HG03460 (cell line): ENCODE data around the gene SIK3.

Source experiments
- ATAC-seq: cut with Tn5 transposase; IDR thresholded peaks from one replicate; pipeline ENCODE4 v1.9.1; 2021; ENCODE audit not compliant: unreplicated experiment

The SIK3 gene

GRCh38 chr11:116873381-116873780 is 224.8 kb downstream of the SIK3 start:
- no peak for ATAC-seq

GRCh38 chr11:116871248-116871647 is 227.0 kb downstream of the SIK3 start:
- no peak for ATAC-seq

GRCh38 chr11:116870054-116870453 is 228.2 kb downstream of the SIK3 start:
- ATAC-seq = no peak

GRCh38 chr11:116869610-116870009 is 228.6 kb downstream of the SIK3 start:
- ATAC-seq = no peak

GRCh38 chr11:116868066-116868465 is 230.2 kb downstream of the SIK3 start:
- no peak for ATAC-seq

- ATAC-seq = no peak
These were observed 230.6 kb downstream of the SIK3 start for GRCh38 chr11:116867619-116868018.

GRCh38 chr11:116866804-116867455 is 231.3 kb downstream of the SIK3 start:
- no peak for ATAC-seq

GRCh38 chr11:116865696-116866095 is 232.5 kb downstream of the SIK3 start:
- ATAC-seq = no peak

GRCh38 chr11:116864531-116864930 is 233.7 kb downstream of the SIK3 start:
- ATAC-seq = no peak

GRCh38 chr11:116862951-116863350 is 235.3 kb downstream of the SIK3 start:
- no peak for ATAC-seq

GRCh38 chr11:116862185-116862584 is 236.0 kb downstream of the SIK3 start:
- no peak for ATAC-seq

- no peak for ATAC-seq
These were observed 236.7 kb downstream of the SIK3 start for GRCh38 chr11:116861539-116861938.

- ATAC-seq = no peak
These were observed 237.9 kb downstream of the SIK3 start for GRCh38 chr11:116860303-116860702.

- no peak for ATAC-seq
These were observed 239.1 kb downstream of the SIK3 start for GRCh38 chr11:116859175-116859574.

GRCh38 chr11:116857936-116858335 is 240.3 kb downstream of the SIK3 start:
- no peak for ATAC-seq

- no peak for ATAC-seq
These were observed 240.9 kb downstream of the SIK3 start for GRCh38 chr11:116857316-116857715.

GRCh38 chr11:116856423-116856822 is 241.8 kb downstream of the SIK3 start:
- no peak for ATAC-seq

- no peak for ATAC-seq
These were observed 242.8 kb downstream of the SIK3 start for GRCh38 chr11:116855413-116855812.

- ATAC-seq = peak; percentile 92
These were observed 244.7 kb downstream of the SIK3 start for GRCh38 chr11:116853461-116854073.

GRCh38 chr11:116852261-116853031 is 245.8 kb downstream of the SIK3 start:
- no peak for ATAC-seq

GRCh38 chr11:116851626-116852025 is 246.6 kb downstream of the SIK3 start:
- no peak for ATAC-seq

- no peak for ATAC-seq
These were observed 248.7 kb downstream of the SIK3 start for GRCh38 chr11:116849486-116849885.
